Thymus (tissue), 11 donors: ENCODE measurements around the gene NLGN2. TPM values are rescaled to one million over a fixed set of nuclear protein-coding genes. Genes with fewer than 3 reads are reported as not detected.

Source experiments
- DNase-seq, 9 donors: peaks; one replicate each; pipeline ENCODE4 v3.0.0-alpha.2; 2013; ENCODE audit warnings: low spot score in 9 of 9, low read depth in 6 of 9, missing footprints in 1 of 9
- H3K27ac ChIP-seq, 2 donors: one replicate each; pipeline ENCODE4 v1.5.1; 2013; ENCODE audit warnings: control low read depth in 1 of 2, low read depth in 1 of 2, low read length in 1 of 2, mild to moderate bottlenecking in 1 of 2, moderate library complexity in 1 of 2
- H3K27me3 ChIP-seq, 2 donors: one replicate each; pipeline ENCODE4 v1.5.1; 2013; ENCODE audit warnings: low read length in 1 of 2; ENCODE audit not compliant: control insufficient read depth in 2 of 2, insufficient read depth in 1 of 2
- H3K36me3 ChIP-seq, 2 donors: one replicate each; pipeline ENCODE4 v1.5.1; 2013; ENCODE audit warnings: low read length in 1 of 2, mild to moderate bottlenecking in 1 of 2, moderate library complexity in 1 of 2; ENCODE audit not compliant: control insufficient read depth in 2 of 2, insufficient read depth in 2 of 2
- H3K4me1 ChIP-seq, 2 donors: one replicate each; pipeline ENCODE4 v1.5.1; 2013; ENCODE audit warnings: low read length in 2 of 2; ENCODE audit not compliant: control insufficient read depth in 2 of 2, insufficient read depth in 2 of 2
- H3K4me3 ChIP-seq, 2 donors: one replicate each; pipeline ENCODE4 v1.5.1; 2013; ENCODE audit warnings: low read length in 2 of 2, control low read depth in 1 of 2, mild to moderate bottlenecking in 1 of 2
- H3K9me3 ChIP-seq, 2 donors: one replicate each; pipeline ENCODE4 v1.5.1; 2013; ENCODE audit warnings: low read length in 1 of 2, mild to moderate bottlenecking in 1 of 2; ENCODE audit not compliant: control insufficient read depth in 2 of 2, insufficient read depth in 1 of 2
- WGBS: extraction: QIAGEN DNeasy Blood & Tissue Kit; methylation state at CpG from one replicate; pipeline ENCODE4 v1.1.7; 2013; 5-methylcytosine and 5-hydroxymethylcytosine counted together
- polyA plus RNA-seq: library from polyadenylated mRNA; stranded (reverse); fragments of 200-250 nt; gene quantifications from one replicate; pipeline ENCODE4 v1.2.3, GENCODE V29; 2013
- total RNA-seq: library from RNA; stranded (reverse); fragments of 120-200 nt; gene quantifications from one replicate; pipeline ENCODE4 v1.2.4, GENCODE V29; 2013
- donor health status: healthy.

The NLGN2 gene
- total and polyA plus RNA-seq, 2 donors: 0.38 to 5.6 TPM

DNA sequence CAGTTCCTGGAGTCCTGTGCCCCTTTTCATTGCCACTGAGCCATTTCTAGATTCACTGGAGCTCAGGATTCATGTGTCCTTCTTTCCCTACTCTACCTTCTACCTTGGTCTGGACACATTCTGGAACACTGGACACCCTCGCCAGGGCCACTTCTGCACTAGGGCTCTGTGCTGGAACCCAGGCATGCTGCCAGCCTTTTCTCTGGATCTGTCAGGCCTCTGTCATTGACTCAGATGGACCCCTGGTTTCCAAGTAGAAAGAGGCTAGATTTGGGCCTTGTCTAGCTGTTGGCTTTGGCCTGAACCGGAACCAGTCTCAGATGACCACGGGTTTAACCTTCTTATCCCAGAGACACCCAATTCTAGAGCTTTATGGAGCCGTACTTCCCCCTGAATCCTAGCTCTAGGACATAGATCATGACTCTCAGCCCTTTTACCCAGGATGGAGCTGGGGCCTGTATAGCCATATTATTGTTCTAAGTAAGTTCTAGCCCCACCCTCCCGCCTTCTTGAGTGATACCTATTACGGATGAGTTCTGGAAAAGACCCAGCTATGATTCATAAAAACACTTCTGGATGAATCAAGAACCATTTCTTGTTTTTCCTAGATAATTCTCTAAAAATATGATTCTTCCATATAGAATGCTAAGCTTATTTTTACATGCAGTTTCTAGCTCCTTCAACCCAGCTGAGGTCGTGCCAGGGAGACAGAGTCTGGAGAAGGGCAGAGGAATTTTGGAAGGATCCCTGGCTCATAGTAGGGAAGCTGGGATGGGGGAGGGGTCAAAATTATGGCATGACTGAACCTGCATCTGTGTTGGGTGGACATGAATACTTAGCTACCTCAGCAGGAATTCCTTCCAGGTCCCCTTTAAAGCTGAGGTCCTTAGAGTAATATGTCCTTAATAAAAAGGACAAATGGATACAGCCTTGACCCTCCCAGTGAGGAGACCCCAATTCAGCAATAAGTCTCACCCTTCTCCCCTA is 36.1 kb downstream of the NLGN2 start:
- Histone ChIP-seq H3K9me3 (peaks cover 0 to 7% of the 10 kb centered on the region in 2 donors), H3K27me3 (peaks cover 63 to 98% of the 10 kb centered on the region in 2 donors), H3K36me3 (no peaks in the 10 kb centered on the region), H3K4me1 (peaks cover 24 to 51% of the 10 kb centered on the region in 2 donors), H3K27ac (peak overlapping the region in 1 of 2 donors; percentile 8), H3K4me3 (no peak overlapping the region)
- WGBS: 81% methylated on average over 7 of the region's 7 CpGs
- DNase-seq: no peak

DNA sequence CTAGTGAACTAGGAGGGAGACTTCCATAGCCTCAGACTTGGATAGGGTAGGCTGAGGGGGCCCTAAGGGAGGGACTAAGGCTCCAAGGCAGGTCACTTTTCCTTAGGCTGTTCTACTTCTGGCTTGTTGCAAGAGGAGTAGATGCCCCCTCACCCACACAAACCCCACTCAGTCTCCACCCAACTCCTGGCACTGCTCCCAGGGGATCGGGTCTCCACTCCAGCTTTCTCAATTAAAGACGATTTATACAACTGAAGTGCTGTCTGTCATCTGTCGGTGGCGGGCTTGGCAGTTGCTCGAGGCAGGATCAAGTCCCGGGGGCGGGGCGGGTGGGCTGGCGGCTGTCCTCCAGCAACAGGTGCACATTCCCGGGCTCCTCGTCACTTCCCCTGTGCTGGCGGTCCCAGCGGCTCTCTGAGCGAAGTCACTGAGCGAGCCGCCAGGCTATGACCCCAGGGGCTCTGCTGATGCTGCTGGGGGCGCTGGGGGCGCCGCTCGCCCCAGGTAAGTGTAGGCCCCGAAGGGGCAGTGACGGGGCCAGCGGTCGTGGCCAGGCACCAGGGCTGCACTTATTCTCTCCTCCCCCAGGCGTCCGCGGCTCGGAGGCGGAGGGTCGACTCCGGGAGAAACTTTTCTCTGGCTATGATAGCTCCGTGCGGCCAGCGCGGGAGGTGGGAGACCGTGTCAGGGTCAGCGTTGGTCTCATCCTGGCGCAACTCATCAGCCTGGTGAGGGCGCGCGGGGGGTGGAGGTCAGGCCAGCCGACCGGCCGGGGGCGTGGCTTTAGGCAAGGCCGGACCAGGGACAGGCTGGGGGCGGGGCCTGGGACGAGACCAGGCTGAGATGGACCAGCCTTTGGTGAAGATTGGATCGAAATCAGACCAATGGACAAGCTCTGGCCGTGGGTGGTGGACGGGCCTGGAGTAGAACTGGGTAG is 37.3 kb downstream of the NLGN2 start, which contains the start of gene CHRNB1:
Gene CHRNB1 (plus strand): TSS at position 380 of the 937 bp plus-strand sequence. CDS start 67 bp downstream, at position 447.
- H3K4me1 ChIP-seq: peaks cover 20 to 41% of the 10 kb centered on the region in 2 donors
- peaks cover 51 to 89% of the 10 kb centered on the region in 2 donors for H3K27me3 ChIP-seq
- DNase-seq: peak in 5 of 9 donors; percentile 47 to 77 (median 63)
- WGBS: 2% methylated on average over 51 of the region's 51 CpGs
- H3K27ac ChIP-seq: no peak within 1 kb of the TSS
- H3K4me3 ChIP-seq: peak within 1 kb of the TSS; percentile 1 to 45
- peaks cover 0 to 7% of the 10 kb centered on the region in 2 donors for H3K9me3 ChIP-seq
- no peaks in the 10 kb centered on the region for H3K36me3 ChIP-seq

DNA sequence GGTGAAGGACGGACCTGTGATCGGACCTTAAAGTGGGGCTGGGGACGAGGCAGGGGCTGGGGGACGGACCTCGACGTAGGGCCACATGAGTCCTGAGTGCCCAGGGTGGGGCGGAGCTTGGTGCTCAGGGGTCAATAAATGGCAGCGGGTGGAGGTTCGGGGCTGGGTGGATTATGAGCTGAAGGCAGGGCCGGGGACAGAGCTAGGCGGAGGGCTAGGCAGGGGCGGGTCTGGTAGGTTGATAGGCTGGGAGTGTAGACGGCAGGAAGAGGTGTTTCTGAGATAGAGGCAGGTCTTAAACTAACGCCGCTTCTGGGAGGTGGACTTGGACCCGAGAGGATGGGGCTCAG is 37.9 kb downstream of the NLGN2 start:
- Histone ChIP-seq H3K36me3 (no peaks in the 10 kb centered on the region), H3K27me3 (peaks cover 45 to 83% of the 10 kb centered on the region in 2 donors)
- WGBS: 4% methylated on average over 16 of the region's 16 CpGs

DNA sequence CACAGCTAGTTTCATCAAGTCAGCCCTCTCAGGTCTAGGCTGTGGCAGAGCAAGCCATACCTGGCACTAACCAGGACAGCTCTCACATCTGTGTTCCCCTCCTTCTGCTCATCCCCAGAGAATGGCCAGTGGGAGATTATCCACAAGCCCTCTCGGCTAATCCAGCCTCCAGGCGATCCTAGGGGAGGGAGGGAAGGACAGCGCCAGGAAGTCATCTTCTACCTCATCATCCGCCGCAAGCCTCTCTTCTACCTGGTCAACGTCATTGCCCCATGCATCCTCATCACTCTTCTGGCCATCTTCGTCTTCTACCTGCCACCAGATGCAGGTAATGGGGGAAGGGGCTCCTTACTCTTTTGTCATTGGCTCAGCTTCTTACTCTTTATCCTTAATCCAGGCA is 40.8 kb downstream of the NLGN2 start:
- Histone ChIP-seq H3K27me3 (peaks cover 28 to 54% of the 10 kb centered on the region in 2 donors), H3K9me3 (peaks cover 0 to 7% of the 10 kb centered on the region in 2 donors), H3K4me1 (peaks cover 18 to 27% of the 10 kb centered on the region in 2 donors), H3K36me3 (no peaks in the 10 kb centered on the region), H3K27ac (no peak overlapping the region), H3K4me3 (no peak overlapping the region)
- DNase-seq: no peak
- WGBS: 94% methylated on average over 7 of the region's 7 CpGs

More for the DNA sequence above, 37.9 kb downstream of the NLGN2 start:
- peak overlapping the region; percentile 1 to 45 for H3K4me3 ChIP-seq
- H3K4me1 ChIP-seq: peaks cover 18 to 34% of the 10 kb centered on the region in 2 donors
- DNase-seq: peak in 1 of 9 donors; percentile 44
- peaks cover 0 to 7% of the 10 kb centered on the region in 2 donors for H3K9me3 ChIP-seq
- no peak overlapping the region for H3K27ac ChIP-seq

DNA sequence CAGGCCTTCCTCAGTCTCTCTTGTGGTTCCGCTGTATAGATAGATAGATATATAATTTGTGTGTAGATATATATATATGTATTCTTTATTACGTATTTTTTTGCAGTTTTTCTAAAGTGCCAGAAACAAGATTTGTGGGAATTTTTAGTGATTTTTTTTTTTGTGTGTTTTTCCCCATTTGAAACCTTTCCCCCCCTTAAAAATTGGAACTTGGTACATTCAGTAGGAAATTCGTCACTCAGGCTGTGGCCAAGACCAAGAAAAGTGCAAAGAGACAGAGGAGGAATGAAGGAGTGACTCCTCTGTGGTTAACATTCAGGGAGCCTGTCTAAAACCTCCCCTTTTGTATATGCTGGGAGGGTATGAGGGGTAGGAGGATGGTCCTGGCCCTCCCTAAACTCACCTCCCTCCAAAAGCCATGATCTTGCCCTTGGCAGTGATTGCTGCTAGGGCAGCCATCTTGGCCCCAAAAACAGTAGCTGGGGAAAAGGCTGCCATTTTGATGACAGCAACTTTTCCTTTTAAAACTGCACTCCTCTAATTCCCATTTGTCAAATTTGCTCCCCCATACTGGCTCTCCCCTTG is 52.4 kb downstream of the NLGN2 start:
- H3K4me1 ChIP-seq: peaks cover 5 to 8% of the 10 kb centered on the region in 2 donors
- no peak overlapping the region for H3K27ac ChIP-seq
- H3K27me3 ChIP-seq: no peaks in the 10 kb centered on the region
- H3K9me3 ChIP-seq: no peaks in the 10 kb centered on the region
- peaks cover 24 to 33% of the 10 kb centered on the region in 2 donors for H3K36me3 ChIP-seq
- 94% methylated on average over 3 of the region's 3 CpGs for WGBS
- DNase-seq: no peak
- no peak overlapping the region for H3K4me3 ChIP-seq

DNA sequence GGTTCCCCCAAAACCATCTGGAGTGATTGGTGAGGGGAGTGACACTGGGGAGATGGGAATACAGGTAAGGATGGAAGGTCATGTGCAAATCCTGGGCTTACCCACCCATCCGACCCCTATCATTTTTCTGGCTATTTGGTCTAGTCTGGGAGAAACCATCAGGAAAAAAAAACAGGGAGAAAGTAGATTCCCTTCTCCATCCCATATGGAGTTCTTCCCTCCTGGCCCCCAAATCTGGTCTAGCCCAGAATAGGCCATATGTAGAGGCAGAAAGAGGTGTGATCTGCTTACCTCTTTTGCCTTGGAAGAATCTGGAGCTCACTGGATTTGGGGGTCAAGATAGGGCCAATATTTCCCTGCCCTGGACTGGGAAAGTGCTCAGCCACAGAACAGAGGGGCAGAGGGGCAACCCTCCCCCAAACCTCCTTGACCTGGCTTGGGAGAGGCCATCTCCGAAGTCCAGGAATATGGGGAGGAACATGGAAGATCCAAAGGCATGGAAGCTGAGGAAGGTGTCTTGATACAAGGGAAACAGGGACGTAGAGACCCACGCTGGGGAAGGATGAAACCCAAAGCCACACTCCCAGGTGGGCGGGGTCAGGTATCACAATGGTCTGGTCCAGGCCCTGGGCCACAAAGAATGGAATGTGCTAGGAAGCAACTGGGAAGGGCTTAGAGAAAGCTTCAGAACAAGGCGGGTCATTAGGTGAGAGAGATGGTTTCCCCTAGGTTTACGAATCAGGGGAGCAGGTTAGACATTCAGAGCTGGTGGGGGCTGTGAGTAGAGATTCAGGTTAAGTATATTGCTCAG is 53.4 kb downstream of the NLGN2 start:
- Histone ChIP-seq H3K27me3 (no peaks in the 10 kb centered on the region), H3K4me1 (peaks cover 5 to 6% of the 10 kb centered on the region in 2 donors), H3K4me3 (no peak overlapping the region), H3K9me3 (no peaks in the 10 kb centered on the region), H3K36me3 (peaks cover 32 to 39% of the 10 kb centered on the region in 2 donors), H3K27ac (no peak overlapping the region)
- WGBS: 95% methylated on average over 7 of the region's 7 CpGs
- no peak for DNase-seq

DNA sequence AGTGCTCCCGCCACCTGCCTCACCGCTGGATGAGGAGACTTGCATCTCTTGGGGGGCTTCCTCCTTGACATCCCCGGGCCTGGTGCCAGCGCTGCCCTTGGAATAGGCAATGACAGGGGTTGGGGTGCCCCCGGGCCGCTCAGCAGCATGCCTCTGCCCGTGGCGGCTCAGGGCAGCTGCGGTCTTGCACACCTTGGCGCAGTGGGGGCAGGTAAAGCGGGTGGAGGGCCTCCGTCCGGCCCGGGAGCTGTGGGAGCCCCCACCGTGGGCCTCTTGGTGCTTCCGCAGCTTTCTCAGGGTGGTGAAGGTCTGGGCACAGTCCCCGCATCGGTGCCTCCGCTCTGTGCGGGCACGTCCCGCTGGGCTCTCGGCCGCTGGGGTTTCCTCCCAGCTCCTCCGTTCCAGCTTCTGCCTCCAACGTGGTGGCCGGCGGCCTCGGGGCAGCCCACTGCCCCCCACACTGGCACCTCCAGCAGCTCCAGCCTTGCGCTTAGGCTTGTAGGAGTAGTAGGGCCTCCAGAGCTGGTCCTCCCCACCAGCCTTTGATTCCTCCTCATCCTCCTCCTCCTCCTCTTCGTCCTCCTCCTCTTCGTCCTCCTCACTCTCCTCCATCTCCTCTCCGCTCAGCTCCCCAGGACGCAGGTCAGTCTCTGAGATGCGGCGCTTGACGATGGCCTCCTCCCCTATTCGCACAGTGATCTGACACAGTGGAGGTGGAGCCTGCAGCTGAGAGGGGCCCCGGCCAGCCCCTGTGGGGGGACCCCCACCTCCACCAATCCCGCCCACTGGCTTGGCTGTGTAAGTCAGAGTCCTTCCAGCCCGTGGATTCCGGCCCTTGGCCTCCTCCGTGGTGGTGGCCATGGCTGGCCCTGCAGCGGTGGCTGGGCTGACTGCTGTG is 55.1 kb downstream of the NLGN2 start:
- 97% methylated on average over 44 of the region's 44 CpGs for WGBS
- DNase-seq: no peak
- peaks cover 0 to 13% of the 10 kb centered on the region in 2 donors for H3K4me1 ChIP-seq

More for the DNA sequence above, 55.1 kb downstream of the NLGN2 start:
- Histone ChIP-seq H3K27me3 (no peaks in the 10 kb centered on the region), H3K27ac (no peak overlapping the region), H3K36me3 (peaks cover 44 to 53% of the 10 kb centered on the region in 2 donors), H3K9me3 (no peaks in the 10 kb centered on the region), H3K4me3 (no peak overlapping the region)
